GM12892 (cell line): ENCODE data around the gene RAB4B.

Source experiments
- POLR2A ChIP-seq: IDR thresholded peaks from 2 replicates; pipeline ENCODE4 v1.6.1; 2011; ENCODE audit warnings: low read depth, low read length, control low read depth
- POLR2AphosphoS5 ChIP-seq: IDR thresholded peaks from 2 replicates; pipeline ENCODE4 v1.6.1; 2011; ENCODE audit warnings: low read depth, low read length, control low read depth

DNA sequence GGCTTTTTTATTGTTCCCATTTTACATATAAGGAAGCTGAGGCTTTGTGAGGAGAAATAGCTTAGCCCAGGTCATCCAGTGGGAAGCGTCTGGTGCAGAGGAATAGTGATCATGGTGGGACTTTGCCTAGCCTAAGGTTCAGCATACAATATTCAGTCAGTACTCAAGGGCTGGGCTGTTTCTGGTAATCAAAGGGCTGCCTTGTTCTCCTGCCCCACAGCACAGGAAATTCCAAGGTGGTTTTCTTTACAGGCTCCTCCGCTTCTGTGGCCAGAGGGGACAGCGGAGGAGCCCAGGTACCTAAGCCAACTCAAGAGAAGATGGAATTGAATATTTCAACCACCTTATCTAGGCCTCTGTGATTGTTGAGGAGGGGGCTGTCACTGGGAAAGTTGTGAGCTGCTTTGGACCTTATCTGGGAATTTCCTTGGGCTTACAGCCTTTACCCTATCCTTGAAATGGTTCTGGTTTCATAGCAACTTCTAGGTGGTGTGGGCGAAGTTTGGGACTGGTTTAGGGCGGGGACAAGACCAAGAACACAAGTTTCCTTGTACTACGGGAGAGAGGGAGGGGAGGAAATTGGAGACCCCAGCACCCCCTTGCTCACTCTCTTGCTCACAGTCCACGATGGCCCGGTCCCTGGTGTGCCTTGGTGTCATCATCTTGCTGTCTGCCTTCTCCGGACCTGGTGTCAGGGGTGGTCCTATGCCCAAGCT is 3.0 kb upstream of the RAB4B start, which contains the start of gene MIA:
- TF ChIP-seq POLR2A (no peak), POLR2AphosphoS5 (no peak)
